T-helper 2 cell (primary cell): ENCODE measurements around the gene PIK3CD.
"Not testable (repeated sequence)": the region's sequence is repeated elsewhere in the genome, so short reads cannot be mapped to it uniquely, and the experiment has no call there.

Source experiments
- DNase-seq, 5 experiments: peaks; one replicate each; pipeline versions ENCODE4 v3.0.0 to v3.0.0-alpha.2; 2012 to 2022

Gene PIK3CD

DNA sequence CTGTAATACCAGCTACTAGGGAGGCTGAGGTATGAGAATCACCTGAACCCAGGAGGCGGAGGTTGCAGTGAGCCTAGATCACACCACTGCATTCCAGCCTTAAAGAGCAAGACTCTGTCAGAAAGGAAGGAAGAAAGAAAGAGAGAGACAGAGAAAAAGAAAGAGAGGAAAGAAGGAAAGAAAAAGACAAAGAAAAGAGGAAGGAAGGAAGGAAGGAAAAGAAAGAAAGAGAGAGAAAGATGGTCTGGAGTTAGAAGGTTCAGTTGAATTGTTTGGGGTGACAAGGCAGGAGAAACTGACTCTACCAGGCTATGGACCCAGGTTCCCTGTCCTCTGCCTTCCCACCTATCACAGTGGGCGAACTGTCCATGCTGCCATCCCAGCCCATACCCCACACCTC is 27.4 kb upstream of the PIK3CD start:
- DNase-seq: no peak

DNA sequence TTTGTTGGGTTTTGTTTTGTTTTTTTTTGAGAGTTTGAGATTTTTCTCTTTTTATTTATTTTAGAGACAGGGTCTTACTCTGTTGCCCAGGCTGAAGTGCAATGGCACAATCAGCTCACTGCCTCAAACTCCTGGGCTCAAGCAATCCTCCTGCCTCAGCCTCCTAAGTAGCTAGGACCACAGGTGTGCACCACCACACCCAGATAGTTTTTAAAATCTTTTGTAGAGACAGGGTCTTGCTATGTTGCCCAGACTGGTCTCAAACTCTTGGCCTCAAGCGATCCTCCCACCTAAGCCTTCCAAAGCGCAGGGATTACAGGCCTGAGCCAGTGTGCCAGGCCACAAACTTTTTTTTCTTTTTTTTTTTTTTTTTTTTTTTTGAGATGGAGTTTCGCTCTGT is 26.5 kb upstream of the PIK3CD start:
- not testable (repeated sequence) for DNase-seq

DNA sequence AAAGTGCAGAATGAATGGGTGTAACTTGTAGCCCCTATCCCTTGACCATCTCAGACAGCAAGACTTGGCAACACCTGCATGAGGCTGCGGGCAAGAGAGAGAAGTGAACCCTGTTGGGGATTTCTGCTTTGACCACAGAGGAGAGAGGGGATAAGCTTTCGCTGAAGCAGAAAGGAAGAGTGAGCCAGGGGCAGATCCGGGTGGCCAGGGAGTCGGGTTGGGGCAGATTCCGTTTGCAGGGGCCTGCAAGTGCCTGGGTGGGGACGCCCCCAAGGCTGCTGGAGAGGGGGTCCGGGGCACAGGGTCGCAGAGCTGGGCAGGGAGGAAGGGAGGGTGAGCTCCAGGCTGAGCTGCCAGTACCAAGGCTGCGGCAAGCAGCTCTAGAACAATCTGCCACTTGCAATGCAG is 25.3 kb upstream of the PIK3CD start:
- peak in 2 of 5 experiments; percentile 28 to 46 for DNase-seq

DNA sequence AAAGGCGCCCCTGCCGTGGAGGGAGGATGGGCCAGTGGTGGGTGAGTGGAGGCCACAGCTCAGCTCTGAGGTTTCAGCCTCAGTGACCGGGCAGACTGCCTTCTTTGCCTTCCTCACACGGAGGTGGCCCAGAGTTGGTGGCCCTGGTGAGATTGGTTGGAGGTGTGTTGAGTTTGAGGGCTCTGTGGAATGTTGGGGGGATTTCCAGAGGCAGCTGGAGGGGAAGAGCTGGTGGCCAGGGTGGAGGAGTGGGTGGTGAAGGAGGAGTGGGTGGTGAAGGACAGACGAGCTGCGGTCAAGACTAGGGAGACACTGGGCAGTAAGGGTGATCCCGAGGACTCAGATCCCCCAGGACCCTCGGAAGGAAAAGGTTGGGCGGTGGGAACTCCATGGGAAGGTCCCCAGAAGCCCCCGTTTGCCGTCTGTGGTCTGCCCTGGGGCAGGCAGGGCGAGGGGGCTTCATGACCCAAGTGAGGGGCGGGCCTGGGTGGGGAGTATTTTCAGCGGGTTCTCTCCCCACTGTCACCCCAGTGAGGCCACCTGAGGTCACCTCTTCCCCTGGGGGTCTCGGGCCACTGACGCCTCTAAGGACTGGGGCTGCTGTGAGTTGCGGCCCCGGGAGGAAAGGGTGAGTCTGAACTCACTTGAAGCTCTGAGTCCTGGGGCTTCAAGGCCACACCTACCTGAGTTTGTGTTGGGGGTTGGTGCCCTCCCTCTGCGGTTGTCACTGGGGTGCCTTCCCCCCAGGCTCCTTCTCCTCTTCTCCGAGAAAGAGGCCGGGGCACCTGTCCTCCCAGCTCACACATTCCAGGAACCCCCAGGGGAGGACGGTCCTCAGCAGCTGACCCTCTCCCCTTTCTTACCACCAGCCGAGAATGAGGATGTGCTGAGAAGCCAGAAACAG is 22.7 kb upstream of the PIK3CD start:
- DNase-seq: peak in 4 of 5 experiments; percentile 28 to 94 (median 62)

DNA sequence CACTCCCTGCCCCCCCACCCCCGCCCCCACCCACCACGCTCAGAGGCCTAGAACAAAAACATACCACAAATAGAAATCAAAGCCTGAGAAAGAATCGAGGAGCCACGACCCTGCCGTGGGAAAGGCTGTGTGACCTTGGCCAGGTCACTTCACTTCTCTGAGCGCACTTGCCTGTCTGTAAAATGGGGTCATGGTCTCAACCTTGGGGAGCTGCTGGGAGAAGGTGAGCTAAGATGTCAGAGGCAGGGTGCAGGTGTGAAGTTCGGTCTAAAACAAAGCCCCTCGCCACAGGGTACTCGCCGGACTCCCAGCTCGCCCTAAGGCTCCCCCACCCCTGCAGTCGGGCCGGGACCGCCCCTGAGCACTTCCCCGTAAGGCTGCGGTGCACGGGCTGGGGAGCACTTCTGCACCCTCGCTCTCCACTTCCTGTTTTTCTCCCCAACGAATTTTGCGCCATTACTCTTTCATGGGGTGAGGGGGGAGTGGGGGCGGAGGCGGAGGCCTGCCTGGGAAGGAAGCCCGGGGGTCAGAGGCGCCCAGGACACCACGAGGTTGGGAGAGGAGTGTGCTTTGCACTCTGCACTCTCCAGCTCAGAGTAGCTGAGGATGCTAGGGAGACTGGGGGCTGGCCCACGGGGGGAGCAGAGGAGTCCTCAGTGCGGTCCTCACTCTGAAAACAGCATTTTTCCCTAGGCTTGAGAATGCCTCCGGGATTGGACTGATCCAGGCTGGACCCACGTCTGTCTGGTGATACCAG is 21.9 kb upstream of the PIK3CD start:
- DNase-seq: peak in 4 of 5 experiments; percentile 41 to 95 (median 66)

DNA sequence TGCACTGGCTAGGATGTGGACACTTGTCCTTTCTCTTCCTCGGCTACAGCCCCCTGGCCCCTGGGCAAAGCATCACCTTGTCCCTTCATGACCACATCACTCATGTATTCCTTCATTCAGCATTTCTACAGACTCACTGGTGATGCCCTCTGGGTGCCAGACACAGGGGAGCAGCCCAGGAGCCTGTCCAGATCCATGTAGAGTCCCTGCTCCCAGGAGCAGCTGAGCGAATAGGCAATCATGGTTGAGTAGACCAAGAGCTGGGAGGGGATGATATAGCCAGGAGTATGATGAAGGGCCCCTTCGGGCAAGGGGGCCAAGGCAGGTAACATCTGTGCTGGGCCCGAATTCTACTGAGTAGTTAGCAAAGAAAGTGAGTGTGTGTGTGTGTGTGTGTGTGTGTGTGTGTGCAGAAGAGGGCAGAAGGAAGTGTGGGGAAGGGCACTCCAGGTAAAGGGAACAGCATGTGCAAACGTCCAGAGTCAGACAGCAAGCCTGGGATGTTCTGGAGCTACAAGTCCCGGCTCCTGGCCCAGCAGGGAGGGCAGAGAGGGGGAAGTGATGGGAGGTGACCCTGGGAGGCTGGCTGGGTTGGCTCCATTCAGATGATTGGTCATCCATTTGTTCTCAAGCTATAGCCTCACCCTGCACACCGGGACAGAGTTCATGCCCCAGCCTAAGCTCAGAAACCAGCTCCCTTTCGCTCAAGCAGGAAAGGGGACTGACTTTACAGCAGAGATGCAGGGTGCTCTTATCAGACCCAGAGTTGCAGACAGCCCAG is 21.0 kb upstream of the PIK3CD start:
- peak in 2 of 5 experiments; percentile 16 to 70 for DNase-seq

DNA sequence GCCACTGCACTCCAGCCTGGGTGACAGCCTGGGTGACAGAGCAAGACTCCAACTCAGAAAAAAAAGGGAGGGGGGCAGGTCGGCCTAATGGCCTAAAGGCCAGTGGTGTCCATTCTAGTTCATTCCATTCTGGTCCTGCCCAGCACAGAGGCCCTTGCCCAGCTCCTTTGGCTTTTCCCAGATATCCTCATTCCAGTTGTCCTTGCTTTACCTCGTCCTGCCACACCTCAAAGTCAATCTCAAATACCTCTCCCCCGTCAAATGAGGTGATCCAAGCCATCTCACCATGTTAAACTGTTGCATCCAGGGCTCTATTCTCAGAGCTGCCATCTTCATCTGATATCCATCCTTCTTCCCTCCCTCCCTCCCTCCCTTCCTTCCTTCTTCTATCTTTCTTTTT is 19.9 kb upstream of the PIK3CD start:
- peak in 1 of 5 experiments; percentile 32 for DNase-seq

DNA sequence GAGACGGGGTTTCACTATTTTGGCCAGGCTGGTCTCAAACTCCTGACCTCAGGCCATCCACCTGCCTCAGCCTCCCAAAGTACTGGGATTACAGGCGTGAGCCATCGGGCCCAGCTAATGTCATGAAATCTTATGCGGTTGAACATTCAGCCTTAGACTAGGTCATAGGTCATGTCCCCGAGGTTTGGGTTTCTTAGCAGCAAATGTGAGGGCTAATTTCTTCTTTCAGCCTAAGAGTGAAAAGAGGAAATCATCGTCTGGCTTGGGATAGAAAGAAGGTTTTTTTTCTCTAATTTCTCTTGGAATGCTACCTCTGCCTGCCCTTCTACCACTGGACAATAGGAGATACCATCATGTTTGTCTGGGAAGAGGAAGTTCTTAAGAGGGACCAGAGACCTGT is 18.0 kb upstream of the PIK3CD start:
- no peak for DNase-seq

DNA sequence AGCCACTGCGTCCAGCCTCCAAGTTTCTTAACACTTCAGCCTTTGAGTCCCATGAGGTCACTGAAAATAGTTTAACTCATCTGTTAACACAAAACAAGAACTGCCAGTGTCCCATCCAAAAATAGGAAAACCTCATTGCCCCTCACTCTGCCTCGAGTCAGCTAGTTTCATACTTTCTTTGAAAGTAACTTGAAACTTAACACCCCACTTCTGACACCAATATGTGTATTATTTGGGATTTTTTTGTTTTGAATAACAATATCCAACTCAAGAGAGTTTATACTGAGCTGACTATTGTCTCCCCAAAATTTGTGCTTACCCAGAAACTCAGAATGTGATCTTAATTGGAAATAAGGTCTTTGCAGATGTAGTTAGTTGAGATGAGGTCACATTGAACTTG is 16.9 kb upstream of the PIK3CD start:
- no peak for DNase-seq

DNA sequence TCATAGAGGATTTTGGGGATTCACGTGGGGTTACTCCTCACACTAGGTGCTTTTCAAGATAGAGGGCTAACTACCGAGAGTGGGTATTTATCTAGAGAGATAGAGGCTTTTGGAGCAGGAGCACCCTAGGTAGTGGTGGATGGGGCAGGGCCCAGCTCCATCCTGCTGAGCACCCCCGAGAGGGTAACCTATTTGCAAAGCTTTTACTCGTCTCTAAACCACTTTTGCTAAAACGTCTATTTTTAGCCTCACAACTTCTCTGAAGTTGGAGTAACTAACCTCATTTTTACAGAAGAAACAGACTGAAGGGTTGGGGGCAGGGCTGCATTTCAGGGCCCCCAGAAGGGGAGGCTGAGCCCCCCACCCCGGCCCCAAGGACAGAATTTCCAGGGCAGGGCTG is 12.3 kb upstream of the PIK3CD start:
- no peak for DNase-seq

DNA sequence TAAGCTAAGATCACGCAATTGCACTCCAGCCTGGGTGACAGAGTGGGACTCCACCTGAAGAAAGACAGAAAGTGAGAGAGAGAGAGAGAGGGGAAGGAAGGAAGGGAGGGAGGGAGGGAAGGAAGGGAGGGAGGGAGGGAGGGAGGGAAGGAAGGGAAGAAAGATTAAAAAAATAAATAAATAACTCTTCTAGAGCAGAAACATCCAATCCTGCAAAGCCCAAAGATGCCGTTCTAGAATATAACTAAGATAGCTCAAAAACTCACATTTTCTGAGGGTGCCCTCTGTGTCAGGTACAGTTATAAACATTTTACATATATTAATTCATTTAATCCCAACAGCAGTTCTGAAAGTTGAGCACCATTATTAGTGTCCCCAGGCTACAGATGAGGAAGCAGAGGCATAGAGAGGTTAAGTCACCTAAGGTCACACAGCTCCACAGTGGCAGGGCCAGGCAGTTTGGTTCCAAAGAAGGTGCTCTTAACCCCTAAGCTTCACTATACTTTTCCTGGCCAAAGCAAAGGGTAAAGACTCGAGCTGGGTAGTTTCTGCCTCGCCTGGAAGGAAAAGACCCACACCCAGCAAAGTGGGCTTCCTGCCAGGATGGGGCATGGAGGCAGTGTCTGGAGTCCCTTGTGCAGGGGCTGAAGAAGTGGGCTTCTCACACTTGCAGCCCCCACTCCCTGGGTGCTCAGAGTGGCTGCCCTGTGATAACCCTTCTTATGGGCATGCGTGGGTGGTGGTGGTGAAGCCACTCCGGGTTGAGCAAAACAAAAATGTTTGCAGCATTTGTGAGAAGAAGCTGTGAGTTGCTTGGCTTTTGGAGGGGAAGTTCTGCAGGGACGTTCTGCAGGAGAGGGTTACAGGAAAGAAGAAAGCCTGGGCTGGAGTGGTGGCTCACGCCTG is 7.9 kb upstream of the PIK3CD start:
- DNase-seq: peak in 1 of 5 experiments; percentile 31

DNA sequence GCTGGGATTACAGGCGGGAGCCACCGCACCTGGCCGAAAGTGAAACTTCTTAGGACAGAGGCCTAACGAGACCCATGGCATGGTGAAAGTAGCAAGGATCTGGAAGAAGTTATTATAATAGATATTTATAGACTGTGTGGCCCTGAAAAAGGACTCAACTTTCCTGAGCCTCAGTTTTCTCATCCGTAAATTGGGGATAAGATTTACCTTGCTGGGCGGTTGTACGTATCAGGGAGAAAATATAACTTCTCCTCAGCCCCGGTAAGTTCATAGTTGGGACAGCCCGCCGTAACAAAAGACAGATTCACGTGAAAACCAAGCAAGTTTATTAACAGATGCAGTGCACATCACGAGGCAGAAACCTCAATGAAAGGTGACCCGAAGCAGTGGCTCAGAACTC is 5.5 kb upstream of the PIK3CD start:
- DNase-seq: no peak

DNA sequence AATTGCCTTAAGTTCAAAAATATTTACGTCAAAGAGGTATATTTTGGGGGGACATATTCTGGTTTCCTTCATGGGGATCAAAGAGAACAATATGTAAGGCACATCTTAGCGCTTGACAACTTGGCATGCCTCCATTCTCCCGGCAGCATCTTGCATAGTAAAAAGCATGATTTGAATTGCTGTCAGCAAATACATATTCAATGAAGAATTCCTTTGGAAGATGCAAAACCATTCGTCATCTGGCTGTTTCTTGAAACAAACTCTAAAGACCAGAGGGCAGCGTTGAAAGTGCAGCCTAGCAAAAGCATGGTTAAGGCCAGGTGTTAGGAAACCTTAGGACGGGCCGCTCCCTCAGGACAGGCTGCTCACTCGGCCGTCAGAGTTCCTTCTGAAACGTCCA is 3.4 kb upstream of the PIK3CD start:
- DNase-seq: no peak

DNA sequence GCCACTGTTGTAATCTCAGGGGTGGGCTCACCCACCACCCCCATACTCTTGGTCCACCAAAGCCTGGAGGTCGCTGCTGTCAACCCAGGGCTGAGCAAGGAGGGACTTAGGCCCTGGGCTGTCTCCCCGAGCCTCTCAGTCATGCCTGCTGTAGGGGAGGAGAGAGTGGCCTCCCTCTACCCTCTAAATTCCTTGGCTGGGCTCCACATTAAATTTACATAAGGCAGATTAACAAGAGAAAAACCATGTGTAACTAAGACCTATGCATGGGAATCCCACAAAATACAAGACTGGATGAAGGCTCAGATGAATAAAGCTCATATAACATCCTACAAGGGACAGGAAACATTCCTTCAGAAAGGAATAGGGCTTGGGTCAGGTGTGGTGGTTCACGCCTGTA is 1.8 kb upstream of the PIK3CD start:
- DNase-seq: no peak

DNA sequence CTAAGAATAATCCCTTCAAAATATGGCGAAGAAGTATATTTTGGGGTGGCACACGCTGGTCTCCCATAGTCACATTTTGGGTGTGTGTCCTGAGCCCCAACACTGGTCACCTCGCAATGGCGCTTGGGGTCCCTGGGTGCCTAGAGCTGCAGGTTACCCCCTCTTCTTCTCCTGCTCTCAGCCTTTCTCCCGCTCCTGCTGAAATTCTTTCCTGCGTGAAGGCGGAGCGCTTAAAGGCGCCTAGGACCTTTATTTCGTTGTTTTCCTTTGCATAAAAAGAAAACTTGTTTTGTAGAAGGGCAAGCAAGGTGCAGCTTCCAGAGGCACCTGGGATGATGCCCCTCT is 339 bp upstream of the PIK3CD start:
- DNase-seq: no peak

DNA sequence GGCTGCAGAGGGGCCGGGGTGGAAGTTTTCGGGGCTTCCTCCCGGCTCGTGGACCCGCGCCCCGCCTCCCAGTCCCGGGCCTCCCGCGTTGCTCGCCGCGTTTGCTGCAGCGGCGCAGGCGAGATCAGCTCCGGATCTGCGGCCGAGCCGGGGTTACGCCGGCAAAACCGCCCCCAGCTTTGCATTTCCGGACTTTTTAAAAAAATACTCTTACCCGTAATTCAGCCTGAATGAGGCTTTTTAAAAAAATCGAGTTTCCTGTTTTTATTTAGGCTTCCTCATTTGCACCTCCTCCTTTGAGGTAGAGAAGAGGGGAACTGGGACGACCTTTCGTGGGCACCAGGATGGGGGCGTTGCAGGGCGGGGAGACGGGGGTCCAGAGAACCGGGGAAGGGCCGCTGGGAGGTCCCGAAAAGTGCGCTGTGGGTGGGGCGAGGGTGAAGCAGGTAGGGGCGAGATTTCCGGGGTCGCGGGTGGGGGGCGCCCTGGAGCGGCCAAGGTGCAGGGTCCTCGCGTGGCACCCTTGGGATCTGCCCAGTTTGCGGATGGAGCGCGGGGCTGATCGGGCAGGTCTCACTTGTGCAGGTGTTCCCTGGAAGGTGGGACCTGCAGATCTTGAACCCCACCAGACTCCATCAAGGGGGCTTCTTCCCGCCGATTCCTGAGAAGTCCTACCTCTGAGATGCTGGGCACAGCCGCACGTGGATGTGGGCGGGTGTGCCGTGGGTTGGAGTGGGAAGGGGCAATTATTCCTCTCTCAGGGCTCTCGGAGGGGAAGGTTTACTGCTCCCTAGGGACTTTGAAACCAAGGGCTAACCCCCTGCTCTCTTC is 1.1 kb downstream of the PIK3CD start:
- DNase-seq: peak; percentile 34 to 90 (median 68)

DNA sequence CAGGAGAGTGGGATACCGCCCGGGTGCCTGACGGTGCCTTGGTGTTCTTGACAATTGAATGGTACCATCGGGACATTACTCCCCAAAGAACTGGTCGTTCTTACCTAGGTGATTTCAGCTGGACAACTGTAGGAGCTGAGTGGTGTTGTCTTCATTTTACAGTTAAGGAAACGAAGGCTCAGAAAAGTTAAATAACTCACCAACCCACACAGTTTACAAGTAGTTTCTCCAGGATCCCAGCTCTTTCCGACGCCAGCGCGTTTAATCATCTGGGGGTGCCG is 1.6 kb downstream of the PIK3CD start:
- DNase-seq: no peak

DNA sequence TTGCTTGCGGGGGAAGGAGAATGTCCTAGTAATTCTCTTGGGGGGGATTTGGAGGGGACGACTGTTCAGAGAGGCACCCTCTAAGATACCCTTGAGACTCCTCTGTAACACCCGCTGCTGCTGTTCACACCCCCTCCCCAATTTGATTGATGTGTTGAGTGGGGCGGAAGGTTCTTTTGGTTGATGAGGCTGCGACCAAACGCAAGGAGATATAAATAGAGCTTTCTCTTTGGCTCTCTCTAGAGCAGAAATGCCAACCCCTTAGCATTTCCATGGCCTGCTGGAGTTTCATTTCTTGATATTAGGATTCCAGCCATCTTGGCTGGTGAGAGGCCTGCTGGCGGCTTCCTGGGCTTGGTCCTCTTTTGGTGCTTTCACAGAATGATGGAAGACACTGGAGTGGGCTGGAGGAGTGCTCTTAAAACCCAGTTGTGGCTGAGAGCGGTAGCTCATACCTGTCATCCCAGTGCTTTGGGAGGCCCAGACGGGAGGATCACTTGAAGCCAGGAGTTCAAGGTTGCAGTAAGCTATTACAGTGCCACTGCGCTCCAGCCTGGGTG is 2.0 kb downstream of the PIK3CD start:
- DNase-seq: peak in 3 of 5 experiments; percentile 19 to 62 (median 30)

DNA sequence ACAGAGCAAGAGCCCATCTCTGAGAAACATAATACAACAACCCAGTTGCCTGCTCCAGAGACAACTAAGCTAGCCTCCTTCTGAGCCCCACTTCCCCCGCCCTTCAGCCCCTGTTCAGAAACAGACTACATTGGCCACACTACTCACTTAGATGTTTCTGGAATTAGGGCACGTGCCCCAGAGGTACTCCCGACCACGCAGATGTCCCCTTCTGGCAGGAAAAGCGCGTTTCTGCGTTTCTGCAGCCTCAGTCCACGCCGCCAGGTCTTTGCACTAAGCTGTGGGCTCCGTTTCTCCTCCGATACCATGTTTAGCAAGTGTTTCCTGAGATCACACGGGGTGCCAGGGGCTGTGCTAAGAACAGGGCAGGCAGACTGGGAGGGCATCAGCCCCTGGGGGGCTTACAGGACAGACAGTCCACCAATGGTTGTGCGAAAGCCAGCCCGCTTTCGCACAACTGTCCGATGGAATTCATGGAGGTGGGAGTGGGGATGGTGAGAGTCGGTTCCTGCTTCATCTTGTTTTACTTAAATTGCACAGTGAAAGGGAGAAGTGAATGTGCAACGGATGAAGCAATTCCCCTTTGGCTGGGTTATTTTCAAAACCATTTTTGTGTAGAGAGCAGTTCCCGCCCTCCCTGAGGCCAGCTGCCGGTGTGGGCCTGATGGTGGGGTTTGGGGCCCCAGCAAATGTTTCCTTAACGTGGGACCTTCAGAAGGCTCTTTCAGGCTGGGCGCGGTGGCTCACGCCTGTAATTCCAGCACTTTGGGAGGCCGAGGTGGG is 2.7 kb downstream of the PIK3CD start:
- DNase-seq: peak in 2 of 5 experiments; percentile 10 to 51
